Testis (tissue), 3 donors: ENCODE results near the gene NFILZ. TPM values are rescaled to one million over a fixed set of nuclear protein-coding genes. Genes with fewer than 3 reads are reported as not detected.
"Not testable (repeated sequence)": the region's sequence is repeated elsewhere in the genome, so short reads cannot be mapped to it uniquely, and the experiment has no call there.

Experiments
- DNase-seq: peaks from one replicate; pipeline ENCODE4 v3.0.0-alpha.2; 2019
- H3K27ac ChIP-seq, 2 donors: fragments of 200-600 bp; sonication (generic); one replicate each; pipeline ENCODE4 v1.5.1; 2019
- H3K27me3 ChIP-seq: fragments of 200-600 bp; sonication (generic); one replicate; pipeline ENCODE4 v1.5.1; 2019
- H3K36me3 ChIP-seq: fragments of 200-600 bp; sonication (generic); one replicate; pipeline ENCODE4 v1.5.1; 2017; ENCODE audit warnings: low read depth; ENCODE audit errors: missing control alignments
- H3K4me1 ChIP-seq: fragments of 200-600 bp; sonication (generic); one replicate; pipeline ENCODE4 v1.5.1; 2019
- H3K4me3 ChIP-seq, 2 donors: fragments of 200-600 bp; sonication (generic); one replicate each; pipeline ENCODE4 v1.5.1; 2017 to 2019
- H3K9me3 ChIP-seq: fragments of 200-600 bp; sonication (generic); one replicate; pipeline ENCODE4 v1.5.1; 2017
- CTCF ChIP-seq, 3 experiments: fragments of 450-650 bp in 2 of 3; fragments of 200-600 bp in 1 of 3; sonication (generic) in 1 of 3; IDR thresholded peaks; one replicate each; pipeline ENCODE4 v1.5.1; 2016 to 2019; ENCODE audit warnings: antibody characterized with exemption in 3 of 3, mild to moderate bottlenecking in 2 of 3, moderate library complexity in 1 of 3
- POLR2A ChIP-seq: fragments of 450-650 bp; IDR thresholded peaks from one replicate; pipeline ENCODE4 v1.6.1; 2017; ENCODE audit warnings: antibody characterized with exemption, mild to moderate bottlenecking, moderate library complexity
- WGBS, 2 donors: methylation state at CpG; one replicate each; pipeline ENCODE4 v1.1.5; 2018; 5-methylcytosine and 5-hydroxymethylcytosine counted together
- intact Hi-C: fragments of 100-400 bp; cut with DNase I; formaldehyde crosslinking; loops from one replicate; pipeline ENCODE4 v1.15.1; 2023; ENCODE audit warnings: low total_unique reads
- polyA plus RNA-seq: library from polyadenylated mRNA; stranded (reverse); fragments of 350-450 nt; fragmentation: Illumina TruSeq; extraction: RNeasy Lipid Tissue Mini Kit (QIAGEN cat#74804); gene quantifications from one replicate; pipeline ENCODE4 v1.2.3, GENCODE V29; 2014; ENCODE audit warnings: low read depth, low replicate concordance; ENCODE audit not compliant: insufficient read depth
- total RNA-seq, 2 donors: library from RNA; depleted of rRNA; stranded (reverse); fragments of >200 nt; gene quantifications; one replicate each; pipeline ENCODE4 v1.2.3, GENCODE V29; 2016

Gene NFILZ
- total and polyA plus RNA-seq, 3 donors from 2014 or later, result 1.4 to 4.6 (median 4.0) TPM

DNA sequence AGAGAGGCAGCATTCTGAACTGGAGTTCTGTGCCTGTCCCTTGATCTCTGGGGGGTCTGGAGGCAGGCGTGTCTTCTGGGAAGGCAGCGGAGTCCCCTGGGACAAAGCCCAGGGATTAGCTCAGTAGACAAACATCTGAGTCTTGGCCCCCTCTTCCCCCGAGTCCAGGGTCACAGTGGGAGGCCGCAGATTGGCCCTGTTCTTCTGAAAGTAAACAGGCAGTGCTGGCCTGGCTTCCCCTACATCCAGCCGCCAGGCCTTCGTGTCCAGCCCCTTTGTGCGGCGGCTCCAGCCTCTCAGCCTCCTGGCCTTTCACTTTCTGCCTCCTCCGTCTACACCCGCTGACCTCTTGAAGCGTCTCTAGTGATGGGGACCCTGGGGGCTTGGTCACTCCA is 989 bp downstream of the NFILZ start:
- Histone ChIP-seq H3K36me3 (no peaks in the 10 kb centered on the region), H3K4me1 (no peaks in the 10 kb centered on the region), H3K27me3 (no peaks in the 10 kb centered on the region), H3K4me3 (no peak overlapping the region), H3K27ac (no peak overlapping the region), H3K9me3 (no peaks in the 10 kb centered on the region)
- 50 to 63% methylated on average over 11 of the region's 11 CpGs for WGBS, 2 donors
- intact Hi-C loops, result no loop called here
- TF ChIP-seq POLR2A, result no peak
- DNase-seq, result no peak

GRCh38 chr19:8635422-8635821 is 5.0 kb downstream of the NFILZ start:
- H3K9me3 ChIP-seq, result no peaks in the 10 kb centered on the region
- H3K27me3 ChIP-seq, result no peaks in the 10 kb centered on the region
- no peaks in the 10 kb centered on the region for H3K36me3 ChIP-seq
- H3K27ac ChIP-seq, result no peak overlapping the region
- H3K4me1 ChIP-seq, result no peaks in the 10 kb centered on the region
- 87 to 92% methylated on average over 8 of the region's 8 CpGs for WGBS, 2 donors
- intact Hi-C loops, result no loop called here
- H3K4me3 ChIP-seq, result no peak overlapping the region
- DNase-seq, result no peak
- no peak for TF ChIP-seq POLR2A

DNA sequence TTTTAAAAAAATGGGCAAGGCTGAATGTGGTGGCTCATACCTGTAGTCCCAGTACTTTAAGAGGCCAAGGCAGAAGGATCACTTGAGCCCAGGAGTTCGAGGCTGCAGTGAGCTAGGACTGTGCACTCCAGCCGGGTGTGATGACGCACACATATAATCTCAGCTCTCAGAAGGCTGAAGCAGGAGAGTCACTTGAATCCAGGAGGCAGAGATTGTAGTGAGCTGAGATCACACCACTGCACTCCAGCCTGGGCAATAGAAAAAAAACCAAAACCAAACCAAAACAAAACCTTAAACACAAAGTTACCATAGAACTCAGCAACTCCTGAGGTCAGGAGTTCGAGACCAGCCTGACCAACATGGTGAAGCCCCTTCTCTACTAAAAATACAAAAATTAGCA is 6.6 kb downstream of the NFILZ start:
- H3K4me1 ChIP-seq, H3K27me3 ChIP-seq, DNase-seq, H3K36me3 ChIP-seq, H3K4me3 ChIP-seq, intact Hi-C loops, H3K9me3 ChIP-seq, H3K27ac ChIP-seq: not testable (repeated sequence)
- 85 to 87% methylated on average over 4 of the region's 4 CpGs for WGBS, 2 donors

DNA sequence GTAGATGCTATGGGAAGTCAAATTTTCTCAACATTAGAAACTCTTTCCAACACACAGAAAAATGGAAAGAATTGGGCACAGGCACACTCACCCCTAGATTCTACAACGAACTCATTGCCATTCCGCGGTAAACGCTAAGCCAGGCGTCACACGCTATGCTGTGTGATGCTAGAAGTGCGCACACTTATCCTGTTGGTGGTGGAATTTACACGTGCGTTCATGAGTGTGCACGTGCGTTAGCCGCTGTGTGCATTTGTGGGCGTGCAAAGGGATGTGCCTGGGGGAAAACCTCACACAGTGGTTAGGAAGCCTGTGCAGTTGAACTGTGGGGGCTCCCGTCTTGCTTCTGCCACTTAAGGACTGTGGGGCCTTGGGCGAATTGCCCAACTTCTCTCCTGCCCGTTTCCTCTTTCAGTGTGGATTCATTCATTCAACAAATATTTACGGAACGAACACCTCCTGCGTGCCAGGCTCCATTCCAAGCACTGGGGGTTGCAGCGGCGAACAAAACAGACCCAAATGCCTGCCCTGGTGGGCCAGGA is 7.7 kb downstream of the NFILZ start:
- H3K27ac ChIP-seq, result no peak overlapping the region
- 47 to 62% methylated on average over 21 of the region's 21 CpGs for WGBS, 2 donors
- no peak for TF ChIP-seq CTCF (IDR thresholded peaks at IDR 0.05)
- TF ChIP-seq POLR2A, result no peak
- no peak overlapping the region for H3K4me3 ChIP-seq
- intact Hi-C loops, result no loop called here
- no peaks in the 10 kb centered on the region for H3K27me3 ChIP-seq
- no peaks in the 10 kb centered on the region for H3K9me3 ChIP-seq
- no peaks in the 10 kb centered on the region for H3K4me1 ChIP-seq
- H3K36me3 ChIP-seq, result no peaks in the 10 kb centered on the region
- peak; percentile 21 for DNase-seq

DNA sequence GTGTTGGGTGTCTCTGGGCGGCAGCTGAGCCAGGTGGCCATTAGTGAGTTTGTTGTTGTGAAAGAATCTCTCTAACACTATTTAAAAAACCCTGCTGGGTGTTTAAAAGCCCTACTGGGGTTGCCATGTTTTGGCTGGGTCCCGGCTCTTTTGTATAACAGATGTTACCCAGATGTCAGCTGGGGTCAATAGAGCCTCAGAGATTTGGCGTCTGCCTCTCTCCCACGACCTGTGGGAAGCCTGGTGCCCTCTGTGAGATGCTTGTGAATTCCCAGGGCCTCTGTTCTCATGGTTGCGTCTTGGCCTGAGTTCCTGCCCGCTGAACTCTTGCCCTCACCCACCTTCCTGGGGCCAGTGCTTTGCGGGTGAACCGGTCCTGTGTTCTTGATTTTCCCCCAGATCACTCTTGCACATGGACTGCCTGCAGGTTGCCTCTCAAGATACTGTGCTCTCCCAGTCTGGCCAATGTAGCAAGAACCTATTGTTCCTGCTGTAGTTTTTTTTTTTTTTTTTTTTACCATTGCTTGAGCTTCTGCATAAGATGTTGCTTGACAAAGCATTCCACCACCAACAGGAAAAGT is 9.5 kb downstream of the NFILZ start:
- H3K4me1 ChIP-seq, result no peaks in the 10 kb centered on the region
- no peak overlapping the region for H3K4me3 ChIP-seq
- H3K36me3 ChIP-seq, result no peaks in the 10 kb centered on the region
- H3K27me3 ChIP-seq, result no peaks in the 10 kb centered on the region
- 45 to 53% methylated on average over 6 to 8 of the region's 8 CpGs for WGBS, 2 donors
- no peak overlapping the region for H3K27ac ChIP-seq
- no peak for DNase-seq
- H3K9me3 ChIP-seq, result no peaks in the 10 kb centered on the region
- TF ChIP-seq CTCF (IDR thresholded peaks at IDR 0.05) (no peak), POLR2A (no peak)
- intact Hi-C loops, result no loop called here

DNA sequence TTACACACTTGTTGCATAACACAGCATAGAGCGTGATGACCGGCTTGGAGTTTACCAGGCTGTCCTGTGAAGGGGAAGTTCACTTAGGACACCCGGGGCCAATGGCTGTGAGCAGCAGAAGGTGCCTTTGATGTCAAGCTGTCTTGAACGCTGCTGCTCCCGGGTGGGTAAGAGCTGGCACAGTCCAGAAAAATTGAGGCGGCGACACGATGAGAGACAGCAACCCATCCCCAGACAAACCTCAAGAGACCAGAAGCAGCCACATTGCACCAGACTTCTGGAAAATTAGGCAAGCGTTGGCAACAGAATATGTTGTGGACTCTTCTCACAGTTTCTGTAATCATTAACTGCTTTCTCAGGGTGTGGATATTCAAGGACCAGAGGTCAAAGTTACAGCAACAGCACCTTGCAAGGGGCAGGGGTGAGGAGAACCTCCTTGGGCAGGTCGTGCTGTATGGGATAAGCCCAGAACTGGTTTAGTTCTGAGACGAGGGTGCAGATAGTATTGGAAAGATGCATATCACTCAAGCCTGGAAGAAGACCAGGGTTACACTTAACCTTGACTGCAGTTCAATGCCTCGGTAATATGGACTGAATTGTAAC is 10.1 kb downstream of the NFILZ start:
- DNase-seq, result peak; percentile 45

More for the DNA sequence above, 10.1 kb downstream of the NFILZ start:
- H3K36me3 ChIP-seq, result no peaks in the 10 kb centered on the region
- H3K4me1 ChIP-seq, result no peaks in the 10 kb centered on the region
- no peak for TF ChIP-seq CTCF (IDR thresholded peaks at IDR 0.05)
- TF ChIP-seq POLR2A, result no peak
- H3K9me3 ChIP-seq, result no peaks in the 10 kb centered on the region
- no peaks in the 10 kb centered on the region for H3K27me3 ChIP-seq
- 80 to 82% methylated on average over 12 of the region's 12 CpGs for WGBS, 2 donors
- intact Hi-C loops, result no loop called here
- H3K4me3 ChIP-seq, result no peak overlapping the region
- no peak overlapping the region for H3K27ac ChIP-seq
